Measurements from ENCODE around the gene GAD1.

The GAD1 gene

DNA sequence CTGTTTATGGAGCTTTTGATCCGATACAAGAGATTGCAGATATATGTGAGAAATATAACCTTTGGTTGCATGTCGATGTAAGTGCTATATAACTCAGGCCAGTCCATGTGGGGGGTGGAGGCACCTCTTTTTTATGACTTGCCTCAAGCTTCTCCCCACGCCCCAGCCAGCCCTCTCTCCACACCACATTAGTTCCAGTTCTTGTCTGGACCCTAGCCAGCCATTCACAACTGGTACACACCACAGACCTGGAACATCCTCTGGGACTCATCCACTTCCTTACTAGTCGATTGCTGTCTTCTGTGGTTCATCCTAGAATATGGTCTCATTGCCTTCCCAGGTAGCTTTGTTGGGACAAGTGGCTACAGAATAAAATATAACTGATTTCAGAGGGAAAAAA, 31.0 kb downstream of the GAD1 start:
- DNase-seq, result no peak

GRCh38 chr2:170848587-170848986, 31.9 kb downstream of the GAD1 start:
- no peak for DNase-seq

GRCh38 chr2:170850251-170850650, 33.6 kb downstream of the GAD1 start:
- no peak for DNase-seq

DNA sequence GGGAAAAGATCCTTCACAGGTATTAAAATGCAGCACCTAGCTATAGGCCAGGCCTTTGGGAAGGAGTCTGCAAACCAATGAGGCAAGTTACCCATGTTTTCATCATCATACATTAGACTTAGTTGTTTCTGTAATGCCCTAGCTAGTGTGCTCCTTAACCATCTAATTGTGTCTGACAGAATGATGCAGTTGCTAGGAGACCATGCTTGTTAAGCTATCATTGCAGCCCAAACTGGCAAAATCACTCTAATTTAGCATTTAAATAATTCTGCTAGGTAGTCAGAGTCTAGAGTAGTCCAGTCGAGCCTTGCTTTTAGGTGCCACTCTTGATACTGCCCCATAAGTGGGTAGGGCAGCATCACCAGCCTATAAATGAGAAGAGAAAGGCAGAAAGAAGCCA, 34.9 kb downstream of the GAD1 start:
- DNase-seq, result no peak

- DNase-seq, result no peak
Observed at GRCh38 chr2:170856066-170856465, 39.4 kb downstream of the GAD1 start.

DNA sequence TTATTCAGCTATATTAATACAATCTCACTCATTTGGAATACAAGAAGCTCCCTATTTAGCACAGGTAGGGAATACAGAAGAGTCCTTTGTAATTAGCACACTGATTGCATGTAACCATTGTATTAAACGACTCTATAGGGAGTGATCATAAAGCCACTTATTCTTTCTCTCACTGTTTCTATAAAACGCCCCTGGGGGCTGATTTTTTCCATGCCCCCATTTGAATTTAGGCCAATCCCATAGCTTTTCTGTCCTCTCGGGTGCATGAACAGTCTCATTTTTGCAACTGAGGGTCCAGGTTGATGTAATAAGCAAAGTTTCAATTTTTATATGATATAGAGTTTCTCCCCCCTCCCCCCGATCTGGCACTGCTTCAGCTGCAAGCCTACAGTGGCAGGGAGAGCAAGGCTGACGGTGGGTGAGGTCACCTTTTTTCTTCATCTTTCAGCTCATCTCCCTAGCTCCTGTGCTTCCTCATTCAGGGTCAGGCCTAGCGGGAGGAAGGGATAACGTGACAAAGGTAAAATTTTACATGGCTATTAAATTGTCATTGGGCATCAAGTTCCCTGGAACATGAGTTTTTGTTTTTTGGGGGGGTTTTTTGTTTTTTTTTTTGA, 45.7 kb downstream of the GAD1 start:
- no peak for DNase-seq

GRCh38 chr2:170863087-170863486, 46.4 kb downstream of the GAD1 start:
- no peak for DNase-seq

DNA sequence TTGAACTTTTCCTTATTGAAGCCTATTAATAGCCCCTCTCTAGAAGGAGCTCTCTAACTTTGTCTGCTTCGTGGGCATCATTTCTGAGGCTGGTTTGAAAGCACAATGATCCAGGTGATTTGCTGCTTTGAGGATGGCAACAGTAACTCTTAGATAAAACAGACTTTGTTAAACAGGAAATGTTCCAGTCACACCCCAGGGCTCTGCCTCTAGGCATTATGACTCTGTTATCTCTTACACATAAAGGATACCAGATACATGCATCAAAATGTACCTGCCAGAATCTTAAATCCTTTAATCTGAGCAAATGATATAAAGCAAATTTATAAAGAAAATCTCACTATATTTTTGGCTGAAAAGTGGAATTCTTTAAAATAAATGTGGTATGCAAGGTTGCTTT, 52.3 kb downstream of the GAD1 start:
- no peak for DNase-seq

DNA sequence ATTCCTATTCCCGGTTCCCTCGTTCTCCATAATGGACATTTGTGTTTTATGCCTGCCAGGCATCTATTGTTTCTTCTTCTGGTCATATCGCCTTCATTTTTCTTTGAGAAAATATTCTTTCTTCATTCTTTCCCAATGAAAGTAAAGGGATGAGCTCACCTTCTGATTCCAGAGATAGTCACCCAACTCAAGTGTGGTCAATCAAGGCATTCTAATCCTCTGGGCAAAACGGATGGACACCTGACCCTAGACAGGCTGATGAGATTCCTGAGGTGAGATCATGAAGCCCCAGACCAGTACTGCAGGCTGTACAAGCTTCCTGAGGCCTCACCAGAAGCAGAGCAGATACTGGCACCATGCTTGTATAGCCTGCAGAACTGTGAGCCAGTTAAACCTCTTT, 52.8 kb downstream of the GAD1 start:
- no peak for DNase-seq

GRCh38 chr2:170873035-170873692, 56.5 kb downstream of the GAD1 start:
- no peak for DNase-seq

- no peak for DNase-seq
Observed at GRCh38 chr2:170878066-170878465, 61.4 kb downstream of the GAD1 start.

DNA sequence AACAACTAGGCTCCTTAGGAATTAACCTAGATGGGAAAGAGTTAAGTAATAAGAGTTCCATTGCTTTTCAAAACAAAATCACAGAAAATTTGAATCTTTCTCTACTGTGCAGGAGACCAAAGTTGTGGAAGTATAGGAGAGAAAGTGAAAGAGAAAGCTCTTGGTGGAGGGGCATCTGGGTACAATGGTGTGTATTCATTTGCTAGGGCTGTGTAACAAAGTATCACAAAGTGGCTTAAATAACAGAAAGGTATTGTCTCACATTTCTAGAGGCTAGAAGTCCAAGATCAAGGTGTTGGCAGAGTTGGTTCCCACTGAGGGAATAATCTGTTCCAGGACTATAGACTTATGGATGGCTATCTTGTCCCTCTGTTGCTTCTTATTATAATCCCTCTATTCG, 61.8 kb downstream of the GAD1 start:
- DNase-seq, result no peak

DNA sequence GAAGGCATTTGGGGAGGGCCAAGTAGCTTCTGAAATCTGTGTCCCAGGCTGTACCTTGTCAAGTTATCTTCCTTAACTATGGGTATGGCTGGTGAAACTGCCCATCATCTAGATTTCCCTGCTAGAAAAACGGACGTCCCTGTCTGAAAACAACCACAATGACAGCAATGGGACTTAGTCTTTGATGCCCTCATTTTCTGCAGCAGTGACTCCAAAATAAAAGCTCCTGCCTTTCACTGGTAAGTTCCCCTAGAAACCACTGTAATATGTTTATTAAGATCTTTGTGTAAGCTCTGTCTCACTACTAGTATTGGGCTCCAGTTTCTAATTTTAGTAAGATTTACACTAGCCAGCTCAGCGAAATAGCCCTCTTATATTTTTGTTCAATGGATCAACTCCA, 65.2 kb downstream of the GAD1 start:
- no peak for DNase-seq

DNA sequence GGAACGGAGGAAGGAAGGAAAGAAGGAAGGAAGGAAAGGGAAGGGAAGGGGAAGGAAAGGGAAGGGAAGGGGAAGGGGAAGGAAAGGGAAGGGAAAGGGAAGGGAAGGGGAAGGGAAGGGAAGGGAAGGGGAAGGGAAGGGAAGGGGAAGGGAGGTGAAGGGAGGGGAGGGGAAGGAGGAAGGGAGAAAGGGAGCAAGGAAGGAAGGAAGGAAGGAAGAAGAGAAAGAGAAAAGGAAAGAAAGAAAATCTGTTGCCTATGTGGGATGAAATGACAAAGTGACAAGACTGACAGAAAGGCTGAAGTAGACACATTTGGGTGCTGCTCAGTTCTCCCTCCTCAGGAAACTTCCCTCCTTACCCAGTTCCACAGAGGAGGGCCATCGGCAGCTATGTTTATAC, 66.1 kb downstream of the GAD1 start:
- no peak for DNase-seq

DNA sequence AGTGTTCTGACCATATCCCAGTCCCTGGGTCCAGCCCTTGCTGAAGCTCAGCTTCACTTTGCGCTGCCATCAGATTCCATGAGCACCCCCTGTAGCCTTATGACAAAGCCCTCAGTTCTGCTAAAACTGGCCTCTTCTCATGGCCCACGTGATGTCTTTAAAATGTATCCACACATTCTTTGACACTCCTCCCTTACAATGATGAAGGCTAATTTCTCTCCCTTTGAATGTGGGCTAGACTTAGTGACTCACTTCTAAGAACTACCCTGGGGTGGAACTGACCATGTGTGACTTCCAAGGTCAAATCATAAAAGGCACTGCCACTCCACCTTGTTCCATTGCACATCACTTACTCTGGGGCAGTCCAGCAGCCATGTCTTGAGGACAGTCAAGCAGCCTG, 67.0 kb downstream of the GAD1 start:
- DNase-seq, result no peak

DNA sequence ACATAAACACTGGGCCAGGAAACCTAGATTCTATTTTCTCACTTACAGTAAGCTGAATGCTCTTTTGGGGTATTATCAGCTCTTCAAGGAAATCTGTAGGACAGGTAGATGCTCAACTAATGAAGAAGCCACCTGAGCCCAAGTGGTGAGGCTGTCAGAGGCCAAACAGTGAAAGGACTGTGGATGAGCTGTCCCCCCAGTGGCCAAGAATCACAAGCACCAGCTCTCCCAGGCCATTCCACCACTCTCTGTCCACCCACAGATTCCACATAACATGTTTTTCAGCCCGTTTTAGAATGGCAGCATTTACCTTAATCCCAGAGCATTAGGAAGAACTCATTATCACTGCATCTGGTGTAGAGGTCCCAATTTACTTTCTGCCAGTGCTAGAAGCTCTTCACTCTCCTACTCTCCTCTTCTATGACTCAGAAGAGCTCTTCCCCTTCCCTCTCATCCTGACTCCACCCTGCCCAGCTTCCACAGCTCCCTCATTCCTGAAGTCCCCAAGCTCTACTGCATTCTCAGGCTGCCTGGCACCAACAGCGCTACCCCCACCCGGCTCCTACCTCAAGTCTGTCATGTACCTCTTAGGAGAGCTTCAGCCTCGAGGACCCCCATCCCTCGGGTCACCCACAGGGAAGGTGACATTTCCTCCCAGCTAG, 68.6 kb downstream of the GAD1 start:
- DNase-seq, result no peak

- no peak for DNase-seq
Observed at GRCh38 chr2:170886386-170886785, 69.7 kb downstream of the GAD1 start.

GRCh38 chr2:170887496-170887895, 70.8 kb downstream of the GAD1 start:
- no peak for DNase-seq

GRCh38 chr2:170887896-170888295, 71.2 kb downstream of the GAD1 start:
- DNase-seq, result no peak

- DNase-seq, result no peak
Observed at GRCh38 chr2:170891893-170892292, 75.2 kb downstream of the GAD1 start.

DNA sequence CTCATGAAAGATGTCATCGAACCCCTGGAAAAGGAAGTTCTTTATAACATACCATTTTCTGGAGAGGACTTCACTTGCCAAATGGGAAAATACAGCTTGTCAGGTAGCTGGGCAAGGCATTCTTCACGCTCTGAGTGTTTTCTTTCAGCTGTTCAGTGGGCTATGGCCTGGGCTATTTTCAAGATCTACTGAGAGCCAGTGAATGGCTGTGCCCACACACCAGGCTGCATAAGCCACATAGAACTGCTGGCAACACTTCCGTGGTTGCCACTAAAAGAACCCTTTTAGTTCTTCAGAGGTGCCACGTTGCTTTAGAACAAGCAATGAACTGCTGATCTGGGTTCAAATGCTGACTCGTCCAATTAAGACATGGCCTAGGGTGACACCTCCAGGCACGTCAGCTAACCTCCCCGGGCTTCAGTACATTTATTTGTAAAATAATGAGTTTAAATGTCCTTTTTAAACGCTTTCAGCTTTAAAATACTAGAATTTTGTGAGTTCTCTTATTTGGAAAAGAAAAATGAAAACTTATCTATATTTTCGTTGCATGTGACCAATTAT, 75.8 kb downstream of the GAD1 start:
- no peak for DNase-seq

- DNase-seq, result no peak
Observed at GRCh38 chr2:170895023-170895757, 78.5 kb downstream of the GAD1 start.

- no peak for DNase-seq
Observed at GRCh38 chr2:170896622-170897021, 79.9 kb downstream of the GAD1 start.

DNA sequence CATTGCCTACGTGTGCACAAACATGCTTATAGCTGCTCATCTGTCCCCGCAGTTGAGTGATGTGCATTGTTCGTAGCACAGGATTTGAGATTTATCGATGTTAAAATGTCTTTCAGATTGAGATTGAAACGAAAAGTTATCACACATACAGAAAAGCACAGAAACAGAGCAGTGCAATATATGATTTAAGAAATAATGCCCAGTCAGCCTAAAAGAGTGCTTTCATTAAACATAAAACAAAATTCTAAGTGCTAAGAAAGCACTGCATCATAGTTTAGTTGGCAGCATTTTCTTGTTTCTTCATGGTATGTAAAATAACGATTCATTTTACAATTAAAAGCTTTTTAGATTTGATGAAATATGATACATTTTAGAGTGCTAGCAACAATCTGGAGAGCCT, 80.4 kb downstream of the GAD1 start:
- no peak for DNase-seq
